Gastroesophageal sphincter (tissue), 2 donors: ENCODE data around the gene ADRM1.

Experiments
- EP300 ChIP-seq: sonication (generic); formaldehyde crosslinking; IDR thresholded peaks from one replicate; pipeline ENCODE4 v1.6.1; 2017; ENCODE audit warnings: antibody characterized with exemption, mild to moderate bottlenecking
- POLR2A ChIP-seq, 2 donors: fragments of 450-650 bp; IDR thresholded peaks; one replicate each; pipeline ENCODE4 v1.6.1; 2017; ENCODE audit warnings: antibody characterized with exemption in 2 of 2, mild to moderate bottlenecking in 2 of 2, moderate library complexity in 1 of 2

DNA sequence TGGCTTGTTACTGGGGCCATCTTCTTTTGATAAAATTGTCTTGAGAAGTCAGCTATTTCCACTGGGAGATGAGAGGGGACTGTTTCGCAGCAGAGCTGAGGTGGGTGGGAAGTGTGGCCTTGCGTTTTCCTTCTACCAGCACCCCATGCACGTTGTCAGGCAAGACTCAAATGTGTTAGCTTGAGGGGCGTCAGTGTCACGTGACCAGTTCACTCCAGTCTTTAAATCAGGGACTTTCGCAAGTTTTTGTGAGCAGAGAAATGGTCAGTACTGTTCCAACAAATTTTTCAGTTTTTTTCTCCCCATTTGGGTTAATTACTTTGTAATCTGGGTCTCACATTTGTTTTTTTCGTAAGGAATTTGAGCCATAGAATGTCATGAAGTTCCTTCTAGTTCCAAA is 20.7 kb upstream of the ADRM1 start:
- TF ChIP-seq POLR2A (IDR thresholded peaks at IDR 0.05) = no peak
- no peak for TF ChIP-seq EP300
